K562 (cell line): ENCODE data around the gene BCL11A. TPM values are rescaled to one million over a fixed set of nuclear protein-coding genes. Genes with fewer than 3 reads are reported as not detected.

Source experiments
- ATAC-seq: fragments of 200-7000 bp; cut with Tn5 transposase; 3 replicates; pipeline ENCODE4 v1.9.1; 2020; ENCODE audit warnings: moderate library complexity
- BruUV-seq: library from RNA; stranded (reverse); fragments of 400-500 nt; replicated peaks from 2 replicates; lab custom pipeline; 2021; lab: Mats Ljungman, UMichigan
- CTCF ChIA-PET: fragments of 300-600 bp; formaldehyde crosslinking; extraction: SDS; loops from one replicate; lab custom pipeline; 2021; ENCODE audit warnings: low intra/inter-chr PET ratio; lab: Yijun Ruan, JAX
- POLR2A ChIA-PET: fragments of 300-600, 350-650 bp; sonication (Branson Sonifier 250); formaldehyde crosslinking; extraction: SDS; loops from one replicate; lab custom pipeline; 2021; ENCODE audit warnings: antibody characterized with exemption, inconsistent platforms; lab: Yijun Ruan, JAX
- DNase-seq, 4 experiments: peaks; one replicate each; pipeline versions ENCODE4 v3.0.0 to v3.0.0-alpha.2; 2011 to 2018; ENCODE audit warnings: low spot score in 3 of 4, mixed read lengths in 3 of 4; ENCODE audit errors: extremely low read depth in 1 of 4
- FAIRE-seq: peaks from 2 replicates; lab custom pipeline; 2011; peaks lifted over from hg19 to GRCh38; lab: Jason Lieb, UNC
- H2AFZ ChIP-seq: 2 replicates; pipeline ENCODE4 v1.6.0; 2011; ENCODE audit warnings: low read depth, low read length, control low read depth, inconsistent platforms
- H3K27ac ChIP-seq: fragments of 200-600 bp; 3 replicates; pipeline ENCODE4 v1.8.0; 2011; ENCODE audit warnings: low read depth, mild to moderate bottlenecking, control low read depth, inconsistent platforms, low read length, moderate library complexity, mixed read lengths; ENCODE audit errors: extremely low read depth
- H3K27me3 ChIP-seq, 2 experiments: fragments of 300-600 bp in 1 of 2; 2 replicates in 1 of 2; 3 replicates in 1 of 2; pipeline versions ENCODE4 v1.6.0 to v1.8.0; 2011; ENCODE audit warnings: inconsistent platforms in 2 of 2, low read length in 2 of 2, mild to moderate bottlenecking in 1 of 2, mixed read lengths in 1 of 2, moderate library complexity in 1 of 2; ENCODE audit not compliant: control insufficient read depth in 2 of 2, insufficient read depth in 2 of 2
- H3K36me3 ChIP-seq: fragments of 300-600 bp; 3 replicates; pipeline ENCODE4 v1.8.0; 2011; ENCODE audit warnings: mild to moderate bottlenecking, low read length, inconsistent platforms; ENCODE audit not compliant: control insufficient read depth, insufficient read depth
- H3K4me1 ChIP-seq, 2 experiments: fragments of 200-600 bp in 1 of 2; replicated peaks in 1 of 2; 2 replicates in 1 of 2; 3 replicates in 1 of 2; pipeline versions ENCODE4 v1.5.1 to v1.8.0; 2011; ENCODE audit warnings: inconsistent platforms in 2 of 2, low read length in 2 of 2, mild to moderate bottlenecking in 1 of 2, mixed read lengths in 1 of 2, moderate library complexity in 1 of 2; ENCODE audit not compliant: control insufficient read depth in 2 of 2, insufficient read depth in 2 of 2
- H3K4me2 ChIP-seq: 2 replicates; pipeline ENCODE4 v1.6.1; 2011; ENCODE audit warnings: low read length, control low read depth, inconsistent platforms, mixed read lengths; ENCODE audit not compliant: insufficient read depth
- H3K4me3 ChIP-seq: fragments of 200-600 bp; sonication (generic), shearing (Covaris generic); 2 replicates; pipeline ENCODE4 v1.5.1; 2016; ENCODE audit warnings: control low read depth, inconsistent platforms
- H3K79me2 ChIP-seq: fragments of 200-600 bp; 3 replicates; pipeline ENCODE4 v1.8.0; 2011; ENCODE audit warnings: low read length, inconsistent platforms; ENCODE audit not compliant: control insufficient read depth, insufficient read depth
- H3K9ac ChIP-seq, 2 experiments: 2 replicates each; pipeline versions ENCODE4 v1.6.0 to v1.6.1; 2011; ENCODE audit warnings: low read depth in 2 of 2, low read length in 2 of 2, control low read depth in 1 of 2, inconsistent platforms in 1 of 2, mild to moderate bottlenecking in 1 of 2, mixed read lengths in 1 of 2; ENCODE audit not compliant: insufficient read depth in 1 of 2
- H3K9me1 ChIP-seq: one replicate; pipeline ENCODE4 v1.6.0; 2011; ENCODE audit warnings: inconsistent platforms, mild to moderate bottlenecking, low read length, moderate library complexity; ENCODE audit not compliant: control insufficient read depth, insufficient read depth
- H3K9me3 ChIP-seq: replicated peaks from 2 replicates; pipeline ENCODE4 v1.5.1; 2011; ENCODE audit warnings: low read depth, low read length, inconsistent platforms; ENCODE audit not compliant: control insufficient read depth, insufficient read depth
- H4K20me1 ChIP-seq: replicated peaks from 2 replicates; pipeline ENCODE4 v1.6.1; 2011; ENCODE audit warnings: low read length, inconsistent platforms, mixed read lengths; ENCODE audit not compliant: control insufficient read depth, insufficient read depth
- CCNT2 ChIP-seq: IDR thresholded peaks from 2 replicates; pipeline ENCODE4 v1.6.1; 2011; ENCODE audit warnings: borderline replicate concordance, low read depth, mild to moderate bottlenecking, moderate library complexity, mixed read lengths, low read length; ENCODE audit not compliant: insufficient read length; ENCODE audit errors: extremely low read depth
- ERF ChIP-seq: fragments of 450-650 bp; formaldehyde crosslinking; IDR thresholded peaks from 2 replicates; pipeline ENCODE4 v1.4.0; 2020; ENCODE audit warnings: mild to moderate bottlenecking, mixed read lengths
- HIVEP1 ChIP-seq: fragments of 250-450 bp; sonication (Bioruptor Pico); IDR thresholded peaks from 2 replicates; pipeline ENCODE4 v1.4.0; 2020; ENCODE audit warnings: mild to moderate bottlenecking
- KAT2B ChIP-seq: IDR thresholded peaks from one replicate; pipeline ENCODE4 v1.6.1; 2012; ENCODE audit warnings: low read depth, mild to moderate bottlenecking, control low read depth, inconsistent platforms, low read length, moderate library complexity
- LARP7 ChIP-seq: fragments of 450-650 bp; IDR thresholded peaks from 2 replicates; pipeline ENCODE4 v1.6.1; 2016
- MYNN ChIP-seq, 2 experiments: sonication (generic); formaldehyde crosslinking in 1 of 2; IDR thresholded peaks; 2 replicates each; pipeline versions ENCODE4 v1.5.0 to v1.6.1; 2016 to 2020; ENCODE audit warnings: antibody characterized with exemption in 1 of 2, missing genetic modification reagents in 1 of 2
- NELFE ChIP-seq: IDR thresholded peaks from 2 replicates; pipeline ENCODE4 v1.6.1; 2011; ENCODE audit warnings: mild to moderate bottlenecking; ENCODE audit not compliant: insufficient read depth, insufficient read length
- NR4A1 ChIP-seq, 2 experiments: fragments of 250-450 bp in 1 of 2; fragments of 450-650 bp in 1 of 2; sonication (Bioruptor Pico) in 1 of 2; IDR thresholded peaks; 2 replicates each; pipeline versions ENCODE4 v1.4.0 to v1.6.1; 2016 to 2020; ENCODE audit warnings: mild to moderate bottlenecking in 2 of 2, missing compliant biosample characterization in 1 of 2, missing genetic modification characterization in 1 of 2, moderate library complexity in 1 of 2
- RB1 ChIP-seq: fragments of 450-650 bp; IDR thresholded peaks from 2 replicates; pipeline ENCODE4 v1.6.1; 2017; ENCODE audit warnings: low read depth, mild to moderate bottlenecking
- SMARCB1 ChIP-seq: IDR thresholded peaks from 2 replicates; pipeline ENCODE4 v1.6.1; 2011; ENCODE audit warnings: improper control_type of control experiment, low read depth; ENCODE audit not compliant: insufficient read length
- XRCC4 ChIP-seq: IDR thresholded peaks from one replicate; pipeline ENCODE4 v1.6.1; 2011; ENCODE audit not compliant: insufficient read depth, insufficient read length; ENCODE audit errors: extremely low read depth
- WGBS: fragments of 100-300 bp; shearing (Covaris generic); methylation state at CpG from one replicate; pipeline ENCODE4 v1.1.6; 2016; ENCODE audit warnings: low coverage, mixed read lengths; ENCODE audit not compliant: insufficient coverage; ENCODE audit errors: missing lambda C conversion rate; 5-methylcytosine and 5-hydroxymethylcytosine counted together
- in situ Hi-C: fragments of 300-500 bp; cut with MboI; formaldehyde crosslinking; loops from 4 replicates; pipeline ENCODE4 v1.15.0; 2018; ENCODE audit warnings: inconsistent platforms, mixed read lengths
- intact Hi-C: fragments of 100-400 bp; cut with micrococcal nuclease; formaldehyde crosslinking; loops from 2 replicates; pipeline ENCODE4 v1.14.2; 2022
- polyA plus RNA-seq, 8 experiments: library from polyadenylated mRNA; depleted of rRNA in 4 of 8; stranded (reverse) in 5 of 8; unstranded in 3 of 8; fragments of >200 nt; fragmentation: Nextera tagmentation in 2 of 8; fragmentation: Illumina TruSeq in 1 of 8; extraction: Ambion mirVana in 2 of 8; extraction: Trizol in 1 of 8; gene quantifications; 2 replicates each; pipeline versions ENCODE4 v1.2.1 to v1.2.3, GENCODE V29; 2011 to 2014; ENCODE audit warnings: inconsistent platforms in 1 of 8, missing spikeins in 1 of 8
- total RNA-seq, 7 experiments: library from RNA; depleted of rRNA in 6 of 7; stranded (reverse); fragments of >200 nt in 6 of 7; fragmentation: Illumina TruSeq in 2 of 7; extraction: Trizol in 2 of 7; gene quantifications; 2 replicates each; pipeline versions ENCODE4 v1.2.1 to v1.2.3, GENCODE V29; 2011 to 2021; ENCODE audit warnings: low replicate concordance in 1 of 7

BCL11A gene
- total and polyA plus RNA-seq, 9 of the 15 experiments (the other 6 are each of a cell fraction or from before 2014, with no cell fraction given), result 0.13 TPM; not detected in 8

- no peaks in the 10 kb centered on the region for H3K79me2 ChIP-seq
- ATAC-seq (no peak), DNase-seq (no peak), FAIRE-seq (no peak)
- in situ Hi-C loops, result no loop called here
- H2AFZ ChIP-seq, result no peak overlapping the region
- no peaks in the 10 kb centered on the region for H4K20me1 ChIP-seq
- TF ChIP-seq SMARCB1 (no peak), XRCC4 (no peak), NELFE (no peak), RB1 (no peak), NR4A1 (CRISPR knock-in tag; IDR thresholded peaks at IDR 0.05) (no peak), NR4A1 (tag; IDR thresholded peaks at IDR 0.05) (no peak), MYNN (IDR thresholded peaks at IDR 0.05) (no peak), MYNN (CRISPR knock-in tag; IDR thresholded peaks at IDR 0.05) (no peak), CCNT2 (no peak), KAT2B (no peak), ERF (CRISPR knock-in tag) (no peak), HIVEP1 (no peak), LARP7 (no peak)
- H3K4me1 ChIP-seq, result no peaks in the 10 kb centered on the region
- ChIA-PET CTCF (no interaction called here), POLR2A (no interaction called here)
- WGBS, result 2% methylated on average over 4 of the region's 4 CpGs
- no peaks in the 10 kb centered on the region for H3K9me3 ChIP-seq
- H3K9me1 ChIP-seq, result no peaks in the 10 kb centered on the region
- no peak overlapping the region for H3K4me3 ChIP-seq
- no peaks in the 10 kb centered on the region for H3K36me3 ChIP-seq
- intact Hi-C loops, result no loop called here
- no TSS peak for BruUV-seq
- peaks cover 0 to 14% of the 10 kb centered on the region in 2 experiments; a peak in 2 of 5 replicates for H3K27me3 ChIP-seq
- H3K4me2 ChIP-seq, result no peak overlapping the region
- H3K27ac ChIP-seq, result no peak overlapping the region
- no peak overlapping the region for H3K9ac ChIP-seq
Measured at GRCh38 chr2:60516826-60517225, 36.6 kb downstream of the BCL11A start.
